ENCODE results near the gene AP2A1.

The AP2A1 gene

GRCh38 chr19:49840736-49841249 lies 74.0 kb downstream of the AP2A1 start:
- DNase-seq, result no peak

DNA sequence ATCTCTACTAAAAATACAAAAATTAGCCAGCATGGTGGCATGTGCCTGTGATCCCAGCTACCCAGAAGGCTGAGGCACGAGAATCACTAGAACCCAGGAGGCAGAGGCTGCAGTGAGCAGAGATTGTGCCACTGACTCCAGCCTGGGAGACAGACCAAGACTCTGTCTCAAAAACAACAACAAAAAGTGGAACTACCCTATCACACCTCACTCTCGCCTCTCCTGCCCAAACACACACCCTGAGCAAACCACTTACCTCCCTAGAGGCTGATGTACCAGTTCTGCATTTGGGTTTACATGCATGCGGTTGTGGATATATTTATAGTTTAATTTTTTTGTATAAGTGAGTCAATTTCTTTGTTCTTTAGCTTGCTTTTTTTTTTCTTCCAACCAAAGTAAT lies 76.5 kb downstream of the AP2A1 start:
- no peak for DNase-seq

DNA sequence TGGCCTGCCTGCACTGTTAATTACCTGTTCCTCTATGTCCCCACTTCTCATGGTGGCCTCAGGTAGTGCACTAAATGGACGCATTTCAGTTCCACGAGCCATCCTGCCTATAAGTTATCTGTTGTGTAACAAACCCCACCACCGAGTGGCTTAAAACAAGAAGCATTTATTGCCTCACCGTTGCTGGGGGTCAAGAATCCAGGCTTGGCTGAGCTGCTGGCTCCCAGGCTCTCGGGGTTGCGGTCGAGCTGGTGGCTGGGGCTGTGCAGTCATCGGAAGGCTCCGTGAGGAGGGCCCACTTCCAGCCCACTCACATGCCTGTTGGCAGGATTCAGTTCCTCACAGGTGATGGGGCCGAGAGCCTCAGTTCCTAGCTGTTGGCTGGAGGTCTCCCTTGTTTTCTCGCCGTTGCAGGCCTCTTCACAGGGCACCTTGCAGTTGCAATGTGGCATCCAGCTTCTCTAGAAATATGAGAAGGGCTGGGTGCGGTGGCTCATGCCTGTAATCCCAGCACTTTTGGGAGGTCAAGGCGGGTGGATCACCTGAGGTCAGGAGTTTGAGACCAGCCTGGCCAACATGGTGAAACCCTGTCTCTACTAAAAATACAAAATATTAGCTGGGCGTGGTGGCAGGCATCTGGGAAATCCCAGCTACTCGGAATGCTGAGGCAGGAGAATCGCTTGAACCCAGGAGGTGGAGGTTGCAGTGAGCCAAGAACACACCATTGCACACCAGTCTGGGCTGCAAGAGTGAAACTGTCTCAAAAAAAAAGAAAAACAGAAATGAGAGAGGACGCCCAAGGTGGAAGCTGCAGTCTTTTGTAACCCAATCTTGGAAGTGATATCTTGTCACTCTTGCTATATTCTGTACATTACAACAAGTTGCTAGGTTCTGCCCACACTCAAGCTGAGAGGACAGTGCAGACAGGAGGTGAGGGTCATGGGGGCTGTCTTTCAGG lies 77.6 kb downstream of the AP2A1 start:
- no peak for DNase-seq

- DNase-seq, result no peak
Measured at GRCh38 chr19:49845414-49845813, 78.6 kb downstream of the AP2A1 start.

DNA sequence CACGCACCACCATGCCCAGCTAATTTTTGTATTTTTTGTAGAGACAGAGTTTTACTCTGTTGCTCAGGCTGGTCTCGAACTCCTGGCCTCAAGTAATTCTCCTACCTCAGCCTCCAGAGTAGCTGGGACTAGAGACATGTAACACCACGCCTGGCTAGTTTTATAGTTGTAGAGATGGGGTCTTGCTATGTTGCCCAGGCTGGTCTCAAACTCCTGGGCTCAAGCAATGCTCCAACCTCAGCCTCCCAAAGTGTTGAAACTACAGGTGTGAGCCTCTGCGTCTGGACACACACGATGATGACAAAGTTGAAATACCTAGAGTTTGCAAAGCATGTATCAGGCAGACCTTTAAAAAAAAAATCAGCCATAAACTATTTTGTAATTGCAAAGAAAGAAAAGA lies 79.6 kb downstream of the AP2A1 start:
- DNase-seq, result no peak

DNA sequence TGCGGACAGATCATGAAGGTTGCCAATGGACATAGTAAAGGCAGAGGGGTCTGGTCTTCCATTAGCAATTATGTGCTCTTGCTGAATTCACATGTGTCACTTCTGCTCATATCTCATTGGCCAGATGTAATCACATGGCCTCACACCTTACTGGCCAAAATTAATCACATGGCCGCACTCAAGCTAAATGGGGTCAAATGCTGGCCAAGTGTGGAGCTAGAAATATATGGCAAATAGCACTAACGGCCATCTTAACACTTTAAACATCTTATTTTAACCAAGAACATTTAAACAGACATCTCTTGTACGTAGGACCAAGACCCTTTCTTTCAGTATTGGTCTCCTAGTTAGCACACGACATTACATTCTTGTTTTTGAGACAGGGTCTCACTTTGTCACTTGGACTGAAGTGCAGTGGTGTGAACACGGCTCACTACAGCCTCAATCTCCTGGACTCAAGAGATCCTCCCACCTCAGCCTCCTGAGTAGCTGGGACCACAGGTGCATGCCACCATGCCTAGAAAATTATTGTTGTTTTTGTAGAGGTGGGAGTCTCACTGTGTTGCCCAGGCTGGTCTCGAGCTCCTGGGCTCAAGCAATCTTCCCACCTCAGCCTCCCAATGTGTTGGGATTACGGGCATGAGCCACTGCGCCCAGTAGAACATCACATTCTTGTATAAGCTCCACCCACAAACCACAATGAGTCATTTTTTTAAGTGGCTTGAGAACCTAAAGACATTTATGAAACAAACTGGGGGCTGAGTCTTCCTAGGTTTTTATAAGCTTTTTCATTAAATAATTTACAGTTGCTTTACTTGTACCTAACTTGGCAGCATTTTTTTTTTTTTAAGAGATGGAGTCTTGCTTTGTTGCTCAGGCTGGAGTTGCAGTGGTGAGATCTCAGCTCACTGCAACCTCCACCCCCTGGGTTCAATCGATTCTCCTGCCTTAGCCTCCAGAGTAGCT lies 81.2 kb downstream of the AP2A1 start:
- DNase-seq, result no peak

DNA sequence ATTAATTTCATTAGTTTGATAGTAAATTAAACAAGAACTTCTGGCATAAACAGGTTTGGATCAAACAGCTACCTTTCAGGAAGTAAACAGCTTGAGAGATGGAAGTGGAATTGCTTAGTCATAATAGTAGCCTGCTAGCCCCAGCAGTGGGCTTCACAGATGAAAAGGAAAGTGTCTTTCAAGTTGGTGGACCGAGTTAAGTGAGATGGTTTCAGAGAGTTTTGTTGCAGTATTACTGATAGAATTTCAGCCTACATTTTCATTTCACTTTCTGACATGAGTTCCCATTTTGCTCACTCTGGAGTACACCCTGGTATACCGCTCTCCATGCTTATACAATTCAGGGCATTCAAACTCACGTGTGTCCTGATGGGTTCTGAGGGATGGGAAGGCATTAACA lies 82.1 kb downstream of the AP2A1 start:
- no peak for DNase-seq

GRCh38 chr19:49849433-49850220 lies 82.8 kb downstream of the AP2A1 start:
- no peak for DNase-seq

- no peak for DNase-seq
Measured at GRCh38 chr19:49850221-49850486, 83.4 kb downstream of the AP2A1 start.

GRCh38 chr19:49850487-49851342 lies 83.9 kb downstream of the AP2A1 start, which contains the start of gene PTOV1:
Gene PTOV1 (plus strand): TSS chr19:49851159.
- peak; percentile 91 for DNase-seq

- DNase-seq, result peak; percentile 71
Measured at GRCh38 chr19:49851456-49852259, 84.9 kb downstream of the AP2A1 start.

DNA sequence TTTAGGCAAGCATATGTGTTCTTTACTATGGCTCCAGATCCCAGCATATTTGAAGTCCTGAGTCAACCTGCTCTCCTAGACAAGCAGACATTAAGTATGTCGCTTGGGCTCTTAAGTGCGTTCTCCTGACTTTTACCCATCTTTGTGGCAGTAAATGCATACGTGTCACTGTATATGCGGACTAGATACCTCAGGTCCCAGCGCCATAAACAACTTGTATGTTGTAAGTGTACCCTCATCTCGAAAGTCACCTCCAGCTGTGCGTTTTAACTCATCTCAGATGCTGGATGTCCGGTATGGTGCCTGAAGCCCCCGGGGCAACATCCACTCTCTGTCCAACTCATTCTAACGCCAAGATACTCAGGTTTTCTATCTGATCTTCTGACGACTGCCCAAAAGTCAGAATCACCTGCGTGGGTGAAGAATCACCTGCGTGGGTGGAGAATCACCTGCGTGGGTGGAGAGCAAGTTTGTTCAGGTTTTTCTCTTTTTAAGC lies 85.9 kb downstream of the AP2A1 start:
- DNase-seq, result no peak

DNA sequence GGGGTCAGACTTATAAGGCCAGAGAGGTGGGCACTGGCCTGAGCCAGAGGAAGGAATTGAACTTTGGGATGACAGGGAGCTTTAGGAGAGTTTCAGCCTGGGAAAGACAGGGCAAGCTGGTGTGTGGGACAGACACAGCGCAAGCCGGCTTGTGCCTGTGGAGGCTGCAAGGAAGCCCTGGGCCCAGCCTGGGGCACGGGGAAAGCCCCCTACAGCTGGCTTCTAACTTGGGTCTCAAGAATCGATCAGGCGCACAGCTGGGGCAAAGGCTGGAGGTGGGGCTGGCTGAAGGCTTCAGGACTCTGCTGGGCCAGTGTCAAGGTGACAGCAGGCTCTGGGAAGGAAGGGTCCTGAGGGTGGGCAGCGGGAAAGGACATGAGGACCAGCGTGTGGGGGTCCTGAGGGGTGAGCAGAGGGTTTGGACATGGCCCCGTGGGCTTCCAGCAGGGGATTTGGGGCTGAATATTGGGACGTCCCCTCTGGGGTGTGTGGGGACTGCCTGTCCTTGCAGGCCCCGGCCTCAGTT lies 87.1 kb downstream of the AP2A1 start:
- no peak for DNase-seq

DNA sequence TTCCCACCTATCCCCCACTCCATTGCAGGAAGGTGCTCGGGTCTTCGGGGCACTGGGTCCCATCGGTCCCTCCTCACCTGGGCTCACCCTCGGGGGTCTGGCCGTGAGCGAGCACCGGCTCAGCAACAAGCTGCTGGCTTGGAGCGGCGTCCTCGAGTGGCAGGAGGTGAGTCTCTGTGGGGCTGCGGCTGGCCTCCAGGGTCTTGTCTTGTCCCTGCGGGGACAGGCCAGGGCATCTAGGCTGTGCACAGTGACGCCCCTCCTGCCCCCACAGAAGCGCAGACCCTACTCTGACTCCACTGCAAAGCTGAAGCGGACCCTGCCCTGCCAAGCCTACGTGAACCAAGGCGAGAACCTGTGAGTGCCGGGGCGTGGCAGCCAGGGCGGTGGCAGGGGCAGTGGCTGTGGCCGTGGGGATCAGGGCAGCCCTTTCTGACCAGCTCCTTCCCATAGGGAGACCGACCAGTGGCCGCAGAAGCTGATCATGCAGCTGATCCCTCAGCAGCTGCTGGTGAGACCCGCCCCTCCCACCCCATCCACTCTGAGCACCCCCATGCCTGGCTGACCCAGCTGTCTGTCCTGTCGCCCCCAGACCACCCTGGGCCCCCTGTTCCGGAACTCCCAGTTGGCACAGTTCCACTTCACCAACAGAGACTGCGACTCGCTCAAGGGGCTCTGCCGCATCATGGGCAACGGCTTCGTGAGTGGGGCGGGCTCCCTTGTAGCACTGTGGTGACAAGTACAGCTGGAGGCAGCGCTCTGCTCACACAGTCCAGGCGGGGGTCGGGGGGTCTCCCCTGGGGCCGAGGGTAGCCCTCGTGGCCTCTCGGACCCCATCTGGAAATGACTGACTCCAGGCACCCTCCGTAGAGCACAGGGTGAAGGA lies 87.8 kb downstream of the AP2A1 start:
- DNase-seq, result no peak

- DNase-seq, result no peak
Measured at GRCh38 chr19:49855277-49855675, 88.5 kb downstream of the AP2A1 start.

DNA sequence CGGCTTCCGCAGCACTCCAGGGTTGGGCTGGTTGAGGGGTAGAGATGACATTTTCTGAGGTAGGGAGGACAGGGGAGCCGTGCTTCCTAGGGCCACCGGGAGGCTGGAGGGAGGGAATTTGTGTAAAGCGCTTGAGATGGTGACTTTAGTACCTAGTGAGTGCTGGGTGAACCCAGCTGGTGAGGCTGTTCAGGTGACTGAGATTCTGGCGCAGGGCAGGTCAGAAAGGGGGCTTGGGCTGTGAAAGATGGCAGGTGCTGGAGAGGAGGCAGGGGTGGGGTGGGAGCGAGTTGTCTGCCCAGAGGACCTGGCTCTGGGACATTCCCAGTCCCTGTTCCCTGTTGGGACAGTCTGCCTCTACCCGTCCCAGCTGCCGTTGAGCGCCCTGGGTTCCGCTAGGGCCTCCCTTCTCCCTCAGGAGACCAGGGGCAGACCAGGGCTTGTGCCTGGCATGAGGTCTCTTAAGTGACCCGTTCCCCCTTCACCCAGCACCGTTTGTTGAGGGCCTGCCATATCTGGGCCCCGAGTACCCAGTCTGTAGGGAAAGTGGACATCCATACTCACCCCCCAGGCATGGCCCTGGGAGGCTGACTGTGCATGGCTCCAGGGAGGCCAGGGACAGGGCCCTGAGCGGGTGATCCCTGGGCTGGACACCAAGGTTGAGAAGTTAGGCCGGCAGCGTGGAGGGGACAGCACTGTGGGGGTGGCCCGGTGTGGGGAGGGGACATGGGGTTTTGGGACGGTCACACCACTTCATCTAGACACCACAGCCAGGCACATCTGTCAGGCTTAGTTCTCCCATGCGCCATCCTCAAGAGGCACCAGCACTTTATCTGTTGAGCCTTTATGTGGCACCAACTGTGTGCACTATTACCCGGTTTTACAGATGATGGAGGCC lies 89.1 kb downstream of the AP2A1 start:
- no peak for DNase-seq

- no peak for DNase-seq
Measured at GRCh38 chr19:49856574-49857021, 89.8 kb downstream of the AP2A1 start.
